GM19043 (cell line): ENCODE results near the gene SLCO2B1.

Source experiments
- ATAC-seq: cut with Tn5 transposase; IDR thresholded peaks from one replicate; pipeline ENCODE4 v1.9.1; 2021; ENCODE audit warnings: low read depth; ENCODE audit not compliant: unreplicated experiment

The SLCO2B1 gene

GRCh38 chr11:75244052-75244814 lies 93.3 kb downstream of the SLCO2B1 start:
- ATAC-seq, result no peak

GRCh38 chr11:75245356-75246005 lies 94.6 kb downstream of the SLCO2B1 start:
- ATAC-seq, result no peak

GRCh38 chr11:75246006-75246670 lies 95.2 kb downstream of the SLCO2B1 start:
- no peak for ATAC-seq

GRCh38 chr11:75246671-75247350 lies 95.9 kb downstream of the SLCO2B1 start:
- no peak for ATAC-seq

- no peak for ATAC-seq
Measured at GRCh38 chr11:75248924-75249256, 98.0 kb downstream of the SLCO2B1 start.

- ATAC-seq, result no peak
Measured at GRCh38 chr11:75249704-75250103, 98.8 kb downstream of the SLCO2B1 start.

GRCh38 chr11:75254326-75254725 lies 103.4 kb downstream of the SLCO2B1 start:
- ATAC-seq, result no peak
